Mesenchymal stem cell (in vitro differentiated cells and primary cell): ENCODE measurements around the gene OR1L6.

ENCODE experiments used
- DNase-seq: peaks from one replicate; pipeline ENCODE4 v3.0.0-alpha.2; 2013
- H2AFZ ChIP-seq: one replicate; pipeline ENCODE4 v1.6.1; 2013; ENCODE audit warnings: low read depth, mild to moderate bottlenecking, control low read depth, inconsistent platforms, low read length, moderate library complexity
- H2AK5ac ChIP-seq: 2 replicates; pipeline ENCODE4 v1.6.1; 2013; ENCODE audit warnings: low read length, moderate library complexity, mild to moderate bottlenecking, inconsistent platforms; ENCODE audit not compliant: severe bottlenecking
- H2BK120ac ChIP-seq: one replicate; pipeline ENCODE4 v1.6.1; 2013; ENCODE audit warnings: low read depth, mild to moderate bottlenecking, inconsistent platforms, low read length, moderate library complexity
- H2BK12ac ChIP-seq, 2 experiments: one replicate each; pipeline ENCODE4 v1.6.1; 2013; ENCODE audit warnings: inconsistent platforms in 2 of 2, low read length in 2 of 2, mild to moderate bottlenecking in 2 of 2, moderate library complexity in 2 of 2, control low read depth in 1 of 2
- H2BK15ac ChIP-seq: one replicate; pipeline ENCODE4 v1.6.1; 2013; ENCODE audit warnings: mild to moderate bottlenecking, low read depth, inconsistent platforms; ENCODE audit not compliant: poor library complexity, severe bottlenecking
- H2BK5ac ChIP-seq: 2 replicates; pipeline ENCODE4 v1.6.1; 2013; ENCODE audit warnings: low read depth, mild to moderate bottlenecking, low read length, control low read depth, inconsistent platforms; ENCODE audit not compliant: poor library complexity, severe bottlenecking
- H3K14ac ChIP-seq, 2 experiments: one replicate each; pipeline ENCODE4 v1.6.1; 2013; ENCODE audit warnings: inconsistent platforms in 2 of 2, low read length in 2 of 2, control low read depth in 1 of 2, mild to moderate bottlenecking in 1 of 2, moderate library complexity in 1 of 2
- H3K18ac ChIP-seq, 2 experiments: one replicate each; pipeline ENCODE4 v1.6.1; 2013; ENCODE audit warnings: inconsistent platforms in 2 of 2, low read length in 2 of 2, control low read depth in 1 of 2, low read depth in 1 of 2, mild to moderate bottlenecking in 1 of 2
- H3K23ac ChIP-seq, 2 experiments: one replicate each; pipeline ENCODE4 v1.6.1; 2013; ENCODE audit warnings: inconsistent platforms in 2 of 2, low read length in 2 of 2, mild to moderate bottlenecking in 2 of 2, moderate library complexity in 2 of 2, control low read depth in 1 of 2
- H3K27ac ChIP-seq: 2 replicates; pipeline ENCODE4 v1.5.1; 2013; ENCODE audit warnings: mild to moderate bottlenecking, moderate library complexity, low read length, control low read depth, inconsistent platforms; ENCODE audit not compliant: poor library complexity, severe bottlenecking
- H3K27me3 ChIP-seq, 2 experiments: 2 replicates each; pipeline versions ENCODE4 v1.6.1 to v1.7.0; 2013; ENCODE audit warnings: low read length in 2 of 2, mild to moderate bottlenecking in 2 of 2, moderate library complexity in 2 of 2, control low read depth in 1 of 2, inconsistent platforms in 1 of 2; ENCODE audit not compliant: control insufficient read depth in 1 of 2, insufficient read depth in 1 of 2
- H3K36me3 ChIP-seq, 2 experiments: 2 replicates each; pipeline versions ENCODE4 v1.6.1 to v1.7.0; 2013; ENCODE audit warnings: low read length in 2 of 2, control low read depth in 1 of 2, inconsistent platforms in 1 of 2, low read depth in 1 of 2, mild to moderate bottlenecking in 1 of 2; ENCODE audit not compliant: insufficient read depth in 2 of 2, control insufficient read depth in 1 of 2
- H3K4ac ChIP-seq, 2 experiments: one replicate each; pipeline ENCODE4 v1.6.1; 2013; ENCODE audit warnings: inconsistent platforms in 2 of 2, low read length in 2 of 2, mild to moderate bottlenecking in 2 of 2, moderate library complexity in 2 of 2, control low read depth in 1 of 2, low read depth in 1 of 2
- H3K4me1 ChIP-seq: 2 replicates; pipeline ENCODE4 v1.6.1; 2013; ENCODE audit warnings: low read depth, low read length, control low read depth; ENCODE audit not compliant: control insufficient read depth, insufficient read depth
- H3K4me2 ChIP-seq: 2 replicates; pipeline ENCODE4 v1.6.1; 2013; ENCODE audit warnings: low read length, mild to moderate bottlenecking, inconsistent platforms; ENCODE audit not compliant: poor library complexity, severe bottlenecking
- H3K4me3 ChIP-seq, 2 experiments: 2 replicates each; pipeline versions ENCODE4 v1.5.1 to v1.7.0; 2013; ENCODE audit warnings: low read length in 2 of 2, mild to moderate bottlenecking in 2 of 2, control low read depth in 1 of 2, low read depth in 1 of 2; ENCODE audit not compliant: insufficient read depth in 1 of 2
- H3K79me1 ChIP-seq: replicated peaks from 2 replicates; pipeline ENCODE4 v1.6.1; 2013; ENCODE audit warnings: mild to moderate bottlenecking, control low read depth, low read length, inconsistent platforms; ENCODE audit not compliant: poor library complexity, severe bottlenecking
- H3K9ac ChIP-seq: 2 replicates; pipeline ENCODE4 v1.7.0; 2013; ENCODE audit warnings: mild to moderate bottlenecking, low read length, moderate library complexity
- H3K9me3 ChIP-seq: 2 replicates; pipeline ENCODE4 v1.7.0; 2013; ENCODE audit warnings: mild to moderate bottlenecking, low read length; ENCODE audit not compliant: control insufficient read depth
- H4K8ac ChIP-seq: one replicate; pipeline ENCODE4 v1.6.1; 2013; ENCODE audit warnings: inconsistent platforms, mild to moderate bottlenecking, low read length, moderate library complexity
- H4K91ac ChIP-seq: one replicate; pipeline ENCODE4 v1.6.1; 2013; ENCODE audit warnings: mild to moderate bottlenecking, low read length, inconsistent platforms
- whole genome bisulfite sequencing: methylation state at CpG from one replicate; pipeline ENCODE4 v1.1.7; 2013; ENCODE audit warnings: mixed read lengths; 5-methylcytosine and 5-hydroxymethylcytosine counted together

Gene OR1L6

GRCh38 chr9:122723690-122724089, 18.4 kb upstream of the OR1L6 start, which contains the start of gene OR1L4:
Gene OR1L4, plus strand, starts transcription at chr9:122723990. Its CDS starts 0 bp downstream, at chr9:122723990.
- Histone ChIP-seq H4K8ac (no peak within 1 kb of the TSS), H3K4me1 (no peaks in the 10 kb centered on the region), H3K27me3 (no peaks in the 10 kb centered on the region), H3K36me3 (no peaks in the 10 kb centered on the region), H3K23ac (no peak within 1 kb of the TSS), H3K4ac (no peak within 1 kb of the TSS), H2BK12ac (no peak within 1 kb of the TSS), H2BK120ac (no peak within 1 kb of the TSS), H2BK15ac (no peak within 1 kb of the TSS), H3K4me3 (no peak within 1 kb of the TSS), H3K9ac (no peak within 1 kb of the TSS), H4K91ac (no peak within 1 kb of the TSS), H3K79me1 (no peaks in the 10 kb centered on the region), H3K18ac (no peak within 1 kb of the TSS), H2BK5ac (no peak within 1 kb of the TSS), H2AFZ (no peak within 1 kb of the TSS), H3K27ac (no peak within 1 kb of the TSS), H3K14ac (no peak within 1 kb of the TSS), H2AK5ac (no peak within 1 kb of the TSS), H3K4me2 (no peak within 1 kb of the TSS), H3K9me3 (peaks cover 65% of the 10 kb centered on the region)
- no CpG with 5 or more reads among the region's 1 CpG for WGBS
- DNase-seq = no peak

- Histone ChIP-seq H2BK5ac (no peak overlapping the region), H4K91ac (no peak overlapping the region), H3K4me2 (no peak overlapping the region), H3K27me3 (no peaks in the 10 kb centered on the region), H3K4me1 (no peaks in the 10 kb centered on the region), H3K4ac (no peak overlapping the region), H3K9ac (no peak overlapping the region), H2AK5ac (no peak overlapping the region), H3K79me1 (no peaks in the 10 kb centered on the region), H2AFZ (no peak overlapping the region), H3K27ac (no peak overlapping the region), H3K4me3 (no peak overlapping the region), H4K8ac (no peak overlapping the region), H3K36me3 (no peaks in the 10 kb centered on the region), H2BK12ac (no peak overlapping the region), H2BK15ac (no peak overlapping the region), H2BK120ac (no peak overlapping the region), H3K23ac (no peak overlapping the region), H3K14ac (no peak overlapping the region), H3K18ac (no peak overlapping the region), H3K9me3 (peaks cover 49% of the 10 kb centered on the region)
- WGBS = 0% methylated on average over 1 of the region's 2 CpGs
- DNase-seq = no peak
Observed at GRCh38 chr9:122754825-122755224, 12.7 kb downstream of the OR1L6 start.

DNA sequence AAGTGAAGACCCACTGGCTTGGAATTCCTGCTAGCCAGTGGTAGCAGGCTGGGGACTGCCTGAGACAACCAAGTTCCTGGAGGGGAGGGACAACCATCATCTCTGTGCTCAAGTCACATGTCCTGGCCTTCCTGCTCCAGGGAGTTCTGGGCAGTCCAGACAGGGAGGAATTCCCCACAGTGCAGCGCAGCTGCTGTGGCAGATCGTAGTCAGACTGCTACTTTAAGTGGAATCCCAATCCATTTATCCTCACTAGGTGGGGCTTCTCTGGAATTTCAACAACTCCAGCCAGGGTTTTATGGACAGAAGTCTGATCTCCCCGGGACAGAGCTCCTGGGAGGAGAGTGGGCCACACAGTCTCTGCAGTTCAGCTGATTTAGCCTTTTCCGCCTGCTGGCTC, 25.7 kb downstream of the OR1L6 start:
- H4K8ac ChIP-seq = no peak overlapping the region

GRCh38 chr9:122777052-122777451, 34.9 kb downstream of the OR1L6 start:
- Histone ChIP-seq H3K14ac (no peak overlapping the region), H3K27me3 (no peaks in the 10 kb centered on the region), H3K27ac (no peak overlapping the region), H2BK120ac (no peak overlapping the region), H2AK5ac (no peak overlapping the region), H3K4ac (no peak overlapping the region), H3K4me1 (peaks cover 5% of the 10 kb centered on the region), H2BK5ac (no peak overlapping the region), H2BK15ac (no peak overlapping the region), H3K4me3 (no peak overlapping the region), H3K18ac (no peak overlapping the region), H4K8ac (no peak overlapping the region), H3K9ac (no peak overlapping the region), H4K91ac (no peak overlapping the region), H3K79me1 (no peaks in the 10 kb centered on the region), H3K4me2 (no peak overlapping the region), H2BK12ac (no peak overlapping the region), H2AFZ (no peak overlapping the region), H3K36me3 (no peaks in the 10 kb centered on the region), H3K9me3 (peaks cover 13% of the 10 kb centered on the region), H3K23ac (no peak overlapping the region)
- no peak for DNase-seq
- WGBS = 79% methylated on average over 7 of the region's 8 CpGs

More for the DNA sequence above, 25.7 kb downstream of the OR1L6 start:
- Histone ChIP-seq H2BK12ac (no peak overlapping the region), H3K9ac (no peak overlapping the region), H2AK5ac (no peak overlapping the region), H2BK15ac (no peak overlapping the region), H2BK120ac (no peak overlapping the region), H3K4ac (no peak overlapping the region), H3K4me2 (no peak overlapping the region), H3K79me1 (no peaks in the 10 kb centered on the region), H3K4me3 (no peak overlapping the region), H3K9me3 (peaks cover 29% of the 10 kb centered on the region), H2BK5ac (no peak overlapping the region), H3K4me1 (no peaks in the 10 kb centered on the region), H2AFZ (no peak overlapping the region), H3K36me3 (no peaks in the 10 kb centered on the region), H3K14ac (no peak overlapping the region), H3K23ac (no peak overlapping the region), H3K27me3 (no peaks in the 10 kb centered on the region), H3K27ac (no peak overlapping the region), H3K18ac (no peak overlapping the region), H4K91ac (no peak overlapping the region)
- WGBS = 80% methylated on average over 4 of the region's 4 CpGs
- DNase-seq = no peak
